ENCODE data around the gene ARHGEF38.

DNA sequence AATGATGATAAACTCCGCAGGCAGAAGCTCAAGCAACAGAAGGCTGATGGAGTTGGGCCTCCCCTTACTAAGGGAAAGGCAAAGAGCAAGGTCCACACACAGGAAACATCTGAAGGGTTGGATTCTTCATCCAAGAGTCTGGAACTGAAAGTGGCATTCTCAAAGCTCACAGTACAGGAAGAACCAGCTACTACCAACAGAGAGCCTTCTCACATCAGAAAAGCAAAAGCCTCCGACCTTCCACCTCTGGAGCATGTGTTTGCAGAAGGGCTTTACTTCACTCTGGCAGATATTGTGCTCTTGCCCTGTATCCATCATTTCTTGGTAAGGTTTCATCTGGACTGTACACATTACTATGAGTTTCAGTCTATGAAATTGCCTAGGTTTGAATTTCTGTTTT, 166.8 kb downstream of the ARHGEF38 start:
- TF ChIP-seq, protein P1, sequence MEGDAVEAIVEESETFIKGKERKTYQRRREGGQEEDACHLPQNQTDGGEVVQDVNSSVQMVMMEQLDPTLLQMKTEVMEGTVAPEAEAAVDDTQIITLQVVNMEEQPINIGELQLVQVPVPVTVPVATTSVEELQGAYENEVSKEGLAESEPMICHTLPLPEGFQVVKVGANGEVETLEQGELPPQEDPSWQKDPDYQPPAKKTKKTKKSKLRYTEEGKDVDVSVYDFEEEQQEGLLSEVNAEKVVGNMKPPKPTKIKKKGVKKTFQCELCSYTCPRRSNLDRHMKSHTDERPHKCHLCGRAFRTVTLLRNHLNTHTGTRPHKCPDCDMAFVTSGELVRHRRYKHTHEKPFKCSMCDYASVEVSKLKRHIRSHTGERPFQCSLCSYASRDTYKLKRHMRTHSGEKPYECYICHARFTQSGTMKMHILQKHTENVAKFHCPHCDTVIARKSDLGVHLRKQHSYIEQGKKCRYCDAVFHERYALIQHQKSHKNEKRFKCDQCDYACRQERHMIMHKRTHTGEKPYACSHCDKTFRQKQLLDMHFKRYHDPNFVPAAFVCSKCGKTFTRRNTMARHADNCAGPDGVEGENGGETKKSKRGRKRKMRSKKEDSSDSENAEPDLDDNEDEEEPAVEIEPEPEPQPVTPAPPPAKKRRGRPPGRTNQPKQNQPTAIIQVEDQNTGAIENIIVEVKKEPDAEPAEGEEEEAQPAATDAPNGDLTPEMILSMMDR (IDR thresholded peaks at IDR 0.05): no peak
- TF ChIP-seq POLR2A (IDR thresholded peaks at IDR 0.05) (no peak), EP300 (IDR thresholded peaks at IDR 0.05) (no peak)

Measured in ovary (tissue), 3 donors.